K562 (cell line): ENCODE data around the gene CSAG2. TPM values are rescaled to one million over a fixed set of nuclear protein-coding genes. Genes with fewer than 3 reads are reported as not detected.
"Not testable (repeated sequence)": the region's sequence is repeated elsewhere in the genome, so short reads cannot be mapped to it uniquely, and the experiment has no call there.

Experiments
- ATAC-seq: fragments of 200-7000 bp; cut with Tn5 transposase; 3 replicates; pipeline ENCODE4 v1.9.1; 2020; ENCODE audit warnings: moderate library complexity
- BruUV-seq: library from RNA; stranded (reverse); fragments of 400-500 nt; replicated peaks from 2 replicates; lab custom pipeline; 2021; lab: Mats Ljungman, UMichigan
- CTCF ChIA-PET: fragments of 300-600 bp; formaldehyde crosslinking; extraction: SDS; loops from one replicate; lab custom pipeline; 2021; ENCODE audit warnings: low intra/inter-chr PET ratio; lab: Yijun Ruan, JAX
- POLR2A ChIA-PET: fragments of 300-600, 350-650 bp; sonication (Branson Sonifier 250); formaldehyde crosslinking; extraction: SDS; loops from one replicate; lab custom pipeline; 2021; ENCODE audit warnings: antibody characterized with exemption, inconsistent platforms; lab: Yijun Ruan, JAX
- DNase-seq, 4 experiments: peaks; one replicate each; pipeline versions ENCODE4 v3.0.0 to v3.0.0-alpha.2; 2011 to 2018; ENCODE audit warnings: low spot score in 3 of 4, mixed read lengths in 3 of 4; ENCODE audit errors: extremely low read depth in 1 of 4
- FAIRE-seq: peaks from 2 replicates; lab custom pipeline; 2011; peaks lifted over from hg19 to GRCh38; lab: Jason Lieb, UNC
- H2AFZ ChIP-seq: 2 replicates; pipeline ENCODE4 v1.6.0; 2011; ENCODE audit warnings: low read depth, low read length, control low read depth, inconsistent platforms
- H3K27ac ChIP-seq: fragments of 200-600 bp; 3 replicates; pipeline ENCODE4 v1.8.0; 2011; ENCODE audit warnings: low read depth, mild to moderate bottlenecking, control low read depth, inconsistent platforms, low read length, moderate library complexity, mixed read lengths; ENCODE audit errors: extremely low read depth
- H3K27me3 ChIP-seq, 2 experiments: fragments of 300-600 bp in 1 of 2; 2 replicates in 1 of 2; 3 replicates in 1 of 2; pipeline versions ENCODE4 v1.6.0 to v1.8.0; 2011; ENCODE audit warnings: inconsistent platforms in 2 of 2, low read length in 2 of 2, mild to moderate bottlenecking in 1 of 2, mixed read lengths in 1 of 2, moderate library complexity in 1 of 2; ENCODE audit not compliant: control insufficient read depth in 2 of 2, insufficient read depth in 2 of 2
- H3K36me3 ChIP-seq: fragments of 300-600 bp; 3 replicates; pipeline ENCODE4 v1.8.0; 2011; ENCODE audit warnings: mild to moderate bottlenecking, low read length, inconsistent platforms; ENCODE audit not compliant: control insufficient read depth, insufficient read depth
- H3K4me1 ChIP-seq, 2 experiments: fragments of 200-600 bp in 1 of 2; replicated peaks in 1 of 2; 2 replicates in 1 of 2; 3 replicates in 1 of 2; pipeline versions ENCODE4 v1.5.1 to v1.8.0; 2011; ENCODE audit warnings: inconsistent platforms in 2 of 2, low read length in 2 of 2, mild to moderate bottlenecking in 1 of 2, mixed read lengths in 1 of 2, moderate library complexity in 1 of 2; ENCODE audit not compliant: control insufficient read depth in 2 of 2, insufficient read depth in 2 of 2
- H3K4me2 ChIP-seq: 2 replicates; pipeline ENCODE4 v1.6.1; 2011; ENCODE audit warnings: low read length, control low read depth, inconsistent platforms, mixed read lengths; ENCODE audit not compliant: insufficient read depth
- H3K4me3 ChIP-seq: fragments of 200-600 bp; sonication (generic), shearing (Covaris generic); 2 replicates; pipeline ENCODE4 v1.5.1; 2016; ENCODE audit warnings: control low read depth, inconsistent platforms
- H3K79me2 ChIP-seq: fragments of 200-600 bp; 3 replicates; pipeline ENCODE4 v1.8.0; 2011; ENCODE audit warnings: low read length, inconsistent platforms; ENCODE audit not compliant: control insufficient read depth, insufficient read depth
- H3K9ac ChIP-seq, 2 experiments: 2 replicates each; pipeline versions ENCODE4 v1.6.0 to v1.6.1; 2011; ENCODE audit warnings: low read depth in 2 of 2, low read length in 2 of 2, control low read depth in 1 of 2, inconsistent platforms in 1 of 2, mild to moderate bottlenecking in 1 of 2, mixed read lengths in 1 of 2; ENCODE audit not compliant: insufficient read depth in 1 of 2
- H3K9me1 ChIP-seq: one replicate; pipeline ENCODE4 v1.6.0; 2011; ENCODE audit warnings: inconsistent platforms, mild to moderate bottlenecking, low read length, moderate library complexity; ENCODE audit not compliant: control insufficient read depth, insufficient read depth
- H3K9me3 ChIP-seq: replicated peaks from 2 replicates; pipeline ENCODE4 v1.5.1; 2011; ENCODE audit warnings: low read depth, low read length, inconsistent platforms; ENCODE audit not compliant: control insufficient read depth, insufficient read depth
- H4K20me1 ChIP-seq: replicated peaks from 2 replicates; pipeline ENCODE4 v1.6.1; 2011; ENCODE audit warnings: low read length, inconsistent platforms, mixed read lengths; ENCODE audit not compliant: control insufficient read depth, insufficient read depth
- ESRRA ChIP-seq: fragments of 450-650 bp; IDR thresholded peaks from 2 replicates; pipeline ENCODE4 v1.6.1; 2014; ENCODE audit warnings: low read depth, mild to moderate bottlenecking, moderate library complexity, borderline replicate concordance
- HDAC2 ChIP-seq: fragments of 450-650 bp; IDR thresholded peaks from 2 replicates; pipeline ENCODE4 v1.6.1; 2016; ENCODE audit warnings: mild to moderate bottlenecking
- NCOA1 ChIP-seq: fragments of 450-650 bp; IDR thresholded peaks from 2 replicates; pipeline ENCODE4 v1.6.1; 2016; ENCODE audit warnings: low read depth
- PHB2 ChIP-seq: fragments of 450-650 bp; IDR thresholded peaks from 2 replicates; pipeline ENCODE4 v1.6.1; 2017; ENCODE audit warnings: low read depth
- WGBS: fragments of 100-300 bp; shearing (Covaris generic); methylation state at CpG from one replicate; pipeline ENCODE4 v1.1.6; 2016; ENCODE audit warnings: low coverage, mixed read lengths; ENCODE audit not compliant: insufficient coverage; ENCODE audit errors: missing lambda C conversion rate; 5-methylcytosine and 5-hydroxymethylcytosine counted together
- in situ Hi-C: fragments of 300-500 bp; cut with MboI; formaldehyde crosslinking; loops from 4 replicates; pipeline ENCODE4 v1.15.0; 2018; ENCODE audit warnings: inconsistent platforms, mixed read lengths
- intact Hi-C: fragments of 100-400 bp; cut with micrococcal nuclease; formaldehyde crosslinking; loops from 2 replicates; pipeline ENCODE4 v1.14.2; 2022
- polyA plus RNA-seq, 8 experiments: library from polyadenylated mRNA; depleted of rRNA in 4 of 8; stranded (reverse) in 5 of 8; unstranded in 3 of 8; fragments of >200 nt; fragmentation: Nextera tagmentation in 2 of 8; fragmentation: Illumina TruSeq in 1 of 8; extraction: Ambion mirVana in 2 of 8; extraction: Trizol in 1 of 8; gene quantifications; 2 replicates each; pipeline versions ENCODE4 v1.2.1 to v1.2.3, GENCODE V29; 2011 to 2014; ENCODE audit warnings: inconsistent platforms in 1 of 8, missing spikeins in 1 of 8
- total RNA-seq, 7 experiments: library from RNA; depleted of rRNA in 6 of 7; stranded (reverse); fragments of >200 nt in 6 of 7; fragmentation: Illumina TruSeq in 2 of 7; extraction: Trizol in 2 of 7; gene quantifications; 2 replicates each; pipeline versions ENCODE4 v1.2.1 to v1.2.3, GENCODE V29; 2011 to 2021; ENCODE audit warnings: low replicate concordance in 1 of 7
- TF ChIP-seq, protein P1 (sequence below): sonication (generic); formaldehyde crosslinking; IDR thresholded peaks from 2 replicates; pipeline ENCODE4 v1.8.0; 2022; ENCODE audit warnings: mild to moderate bottlenecking, missing genetic modification reagents

Gene CSAG2
- total and polyA plus RNA-seq, 9 of the 15 experiments (the other 6 are each of a cell fraction or from before 2014, with no cell fraction given), result 0.18 to 0.38 (median 0.27) TPM; not detected in 5

DNA sequence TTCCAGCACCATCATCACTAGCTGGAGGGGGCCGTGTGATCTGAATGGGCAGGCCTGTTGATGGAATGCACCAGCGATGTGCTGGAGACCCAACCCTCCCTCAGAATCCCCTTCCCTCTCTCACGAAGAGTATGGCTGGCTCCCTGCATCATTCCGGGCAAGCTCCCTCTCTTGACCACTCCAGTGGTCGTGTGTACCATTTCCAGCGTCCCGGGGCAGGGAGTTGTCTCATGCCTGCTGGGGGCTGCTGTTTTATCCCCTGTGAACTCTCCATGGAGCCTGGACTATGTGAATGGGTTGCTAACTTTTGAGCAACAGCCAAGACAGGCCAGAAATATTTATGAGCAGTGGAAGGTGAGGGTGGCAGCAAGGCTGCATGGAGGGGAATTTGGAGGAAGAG lies 16.3 kb upstream of the CSAG2 start:
- no peak overlapping the region for H3K27ac ChIP-seq
- ChIA-PET CTCF (no interaction called here), POLR2A (no interaction called here)
- H3K4me3 ChIP-seq, result no peak overlapping the region
- no peaks in the 10 kb centered on the region for H3K79me2 ChIP-seq
- no peak for TF ChIP-seq HDAC2
- no peak for TF ChIP-seq ESRRA
- TF ChIP-seq PHB2, result no peak
- TF ChIP-seq, protein P1, sequence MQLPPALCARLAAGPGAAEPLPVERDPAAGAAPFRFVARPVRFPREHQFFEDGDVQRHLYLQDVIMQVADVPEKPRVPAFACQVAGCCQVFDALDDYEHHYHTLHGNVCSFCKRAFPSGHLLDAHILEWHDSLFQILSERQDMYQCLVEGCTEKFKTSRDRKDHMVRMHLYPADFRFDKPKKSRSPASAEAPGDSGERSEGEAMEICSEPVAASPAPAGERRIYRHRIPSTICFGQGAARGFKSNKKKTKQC, result no peak
- no peak for TF ChIP-seq NCOA1
- FAIRE-seq, result no peak
- intact Hi-C loops, result no loop called here
- no peak for ATAC-seq
- 22% methylated on average over 5 of the region's 7 CpGs for WGBS
- BruUV-seq, result no TSS peak
- in situ Hi-C loops, result no loop called here
- H3K9me1 ChIP-seq, result no peaks in the 10 kb centered on the region
- no peak overlapping the region for H3K4me2 ChIP-seq
- no peak overlapping the region for H3K9ac ChIP-seq
- no peaks in the 10 kb centered on the region for H3K9me3 ChIP-seq
- no peaks in the 10 kb centered on the region for H4K20me1 ChIP-seq
- no peaks in the 10 kb centered on the region for H3K27me3 ChIP-seq
- no peaks in the 10 kb centered on the region; a peak in 1 of 5 replicates for H3K4me1 ChIP-seq
- no peak overlapping the region for H2AFZ ChIP-seq
- no peaks in the 10 kb centered on the region for H3K36me3 ChIP-seq
- DNase-seq, result no peak

- H3K4me3 ChIP-seq, H3K79me2 ChIP-seq, POLR2A ChIA-PET, H3K9me1 ChIP-seq, H3K36me3 ChIP-seq, H3K27me3 ChIP-seq, CTCF ChIA-PET, intact Hi-C loops, H3K27ac ChIP-seq, H3K4me2 ChIP-seq, H3K9me3 ChIP-seq, H3K9ac ChIP-seq, H3K4me1 ChIP-seq, DNase-seq, H2AFZ ChIP-seq, in situ Hi-C loops, H4K20me1 ChIP-seq: not testable (repeated sequence)
- WGBS, result no CpG with 5 or more reads among the region's 35 CpGs
- FAIRE-seq (peak; percentile 81), ATAC-seq (peak; percentile 90)
- BruUV-seq, result TSS peak; percentile 80
Measured at GRCh38 chrX:152713815-152714787, 5.0 kb upstream of the CSAG2 start, which contains the start of gene MAGEA2B. Gene MAGEA2B, plus strand, starts transcription at chrX:152714628. Its CDS starts 2,479 bp downstream, at chrX:152717107.

- H3K9ac ChIP-seq, H4K20me1 ChIP-seq, H2AFZ ChIP-seq, in situ Hi-C loops, H3K9me1 ChIP-seq, intact Hi-C loops, H3K4me2 ChIP-seq, CTCF ChIA-PET, H3K27ac ChIP-seq, BruUV-seq, DNase-seq, H3K79me2 ChIP-seq, POLR2A ChIA-PET, FAIRE-seq, H3K4me1 ChIP-seq, H3K27me3 ChIP-seq, H3K9me3 ChIP-seq, H3K4me3 ChIP-seq, H3K36me3 ChIP-seq: not testable (repeated sequence)
- WGBS, result no CpG with 5 or more reads among the region's 5 CpGs
- ATAC-seq, result peak; percentile 41; the same call in 2 of the 3 replicates
Measured at GRCh38 chrX:152713195-152713594, 4.1 kb upstream of the CSAG2 start.
